Mesendoderm (in vitro differentiated cells): ENCODE measurements around the gene MMADHC.

ENCODE experiments used
- DNase-seq: peaks from one replicate; pipeline ENCODE4 v3.0.0; 2013
- H2AK5ac ChIP-seq: 2 replicates; pipeline ENCODE4 v1.6.1; 2013; ENCODE audit warnings: low read length, inconsistent platforms
- H2BK120ac ChIP-seq: 2 replicates; pipeline ENCODE4 v1.6.1; 2013; ENCODE audit warnings: low read depth, mild to moderate bottlenecking, low read length, moderate library complexity, mixed read lengths
- H2BK15ac ChIP-seq: replicated peaks from 2 replicates; pipeline ENCODE4 v1.6.1; 2013; ENCODE audit warnings: low read depth, mild to moderate bottlenecking, moderate library complexity
- H2BK5ac ChIP-seq: 2 replicates; pipeline ENCODE4 v1.6.1; 2013; ENCODE audit warnings: low read length, inconsistent platforms
- H3K18ac ChIP-seq: 2 replicates; pipeline ENCODE4 v1.6.1; 2013; ENCODE audit warnings: mild to moderate bottlenecking, low read length, mixed read lengths
- H3K23ac ChIP-seq: one replicate; pipeline ENCODE4 v1.6.1; 2013; ENCODE audit warnings: low read length
- H3K27ac ChIP-seq: 2 replicates; pipeline ENCODE4 v1.5.1; 2013; ENCODE audit warnings: low read depth, mild to moderate bottlenecking, inconsistent platforms, low read length, moderate library complexity
- H3K27me3 ChIP-seq: 2 replicates; pipeline ENCODE4 v1.6.1; 2013; ENCODE audit warnings: low read length, control low read depth, mild to moderate bottlenecking, inconsistent platforms; ENCODE audit not compliant: insufficient read depth, poor library complexity
- H3K36me3 ChIP-seq: 2 replicates; pipeline ENCODE4 v1.6.1; 2013; ENCODE audit warnings: low read length, inconsistent platforms; ENCODE audit not compliant: control insufficient read depth, insufficient read depth
- H3K4ac ChIP-seq: one replicate; pipeline ENCODE4 v1.6.1; 2013; ENCODE audit warnings: low read depth, mild to moderate bottlenecking, low read length, moderate library complexity
- H3K4me1 ChIP-seq: 2 replicates; pipeline ENCODE4 v1.6.1; 2013; ENCODE audit warnings: low read depth, low read length, inconsistent platforms; ENCODE audit not compliant: control insufficient read depth
- H3K4me2 ChIP-seq: 2 replicates; pipeline ENCODE4 v1.6.1; 2013; ENCODE audit warnings: low read length
- H3K4me3 ChIP-seq: 2 replicates; pipeline ENCODE4 v1.5.1; 2013; ENCODE audit warnings: mild to moderate bottlenecking, low read length
- H3K56ac ChIP-seq: one replicate; pipeline ENCODE4 v1.6.1; 2013; ENCODE audit warnings: low read length
- H3K79me1 ChIP-seq: 2 replicates; pipeline ENCODE4 v1.6.1; 2013; ENCODE audit warnings: low read length, inconsistent platforms
- H3K79me2 ChIP-seq: 2 replicates; pipeline ENCODE4 v1.6.1; 2013; ENCODE audit warnings: mild to moderate bottlenecking, low read length; ENCODE audit not compliant: control insufficient read depth, insufficient read depth
- H3K9ac ChIP-seq: 2 replicates; pipeline ENCODE4 v1.6.1; 2013; ENCODE audit warnings: low read length, inconsistent platforms
- H4K5ac ChIP-seq: one replicate; pipeline ENCODE4 v1.6.1; 2013; ENCODE audit warnings: low read length
- H4K8ac ChIP-seq: one replicate; pipeline ENCODE4 v1.6.1; 2013; ENCODE audit warnings: low read depth, mild to moderate bottlenecking, control low read depth, low read length, moderate library complexity
- WGBS: extraction: QIAGEN DNeasy Blood & Tissue Kit; methylation state at CpG from one replicate; pipeline ENCODE4 v1.1.7; 2013; ENCODE audit warnings: low lambda C conversion rate, missing lambda C conversion rate; ENCODE audit not compliant: insufficient coverage; ENCODE audit errors: extremely low coverage; 5-methylcytosine and 5-hydroxymethylcytosine counted together

MMADHC gene

GRCh38 chr2:149612122-149612521 lies 24.5 kb upstream of the MMADHC start:
- no peak overlapping the region for H2BK15ac ChIP-seq
- H3K4me1 ChIP-seq, result no peaks in the 10 kb centered on the region
- H4K8ac ChIP-seq, result no peak overlapping the region
- H4K5ac ChIP-seq, result no peak overlapping the region
- no peaks in the 10 kb centered on the region for H3K79me1 ChIP-seq
- no peak overlapping the region for H3K23ac ChIP-seq
- no peaks in the 10 kb centered on the region for H3K79me2 ChIP-seq
- no peak overlapping the region for H3K4me3 ChIP-seq
- no peaks in the 10 kb centered on the region for H3K36me3 ChIP-seq
- DNase-seq, result no peak
- H3K4me2 ChIP-seq, result no peak overlapping the region
- no peak overlapping the region for H3K4ac ChIP-seq
- H3K27ac ChIP-seq, result no peak overlapping the region
- no peak overlapping the region for H3K56ac ChIP-seq
- H2BK5ac ChIP-seq, result no peak overlapping the region
- no peak overlapping the region for H2BK120ac ChIP-seq
- no peak overlapping the region for H2AK5ac ChIP-seq
- WGBS, result no CpG with 5 or more reads among the region's 1 CpG
- H3K9ac ChIP-seq, result no peak overlapping the region
- no peak overlapping the region for H3K18ac ChIP-seq
- H3K27me3 ChIP-seq, result no peaks in the 10 kb centered on the region

GRCh38 chr2:149611100-149611820 lies 23.7 kb upstream of the MMADHC start:
- Histone ChIP-seq H3K27me3 (no peaks in the 10 kb centered on the region), H3K9ac (no peak overlapping the region), H3K23ac (no peak overlapping the region), H3K79me2 (no peaks in the 10 kb centered on the region), H4K5ac (no peak overlapping the region), H2BK15ac (no peak overlapping the region), H3K56ac (no peak overlapping the region), H3K27ac (no peak overlapping the region), H3K18ac (no peak overlapping the region), H4K8ac (no peak overlapping the region), H2BK120ac (no peak overlapping the region), H2AK5ac (no peak overlapping the region), H3K4ac (no peak overlapping the region), H3K4me3 (no peak overlapping the region), H3K79me1 (no peaks in the 10 kb centered on the region), H3K4me1 (no peaks in the 10 kb centered on the region), H3K36me3 (no peaks in the 10 kb centered on the region), H3K4me2 (no peak overlapping the region), H2BK5ac (no peak overlapping the region)
- peak; percentile 64 for DNase-seq
- WGBS, result no CpG with 5 or more reads among the region's 7 CpGs

GRCh38 chr2:149606251-149606811 lies 18.8 kb upstream of the MMADHC start:
- H3K36me3 ChIP-seq, result no peaks in the 10 kb centered on the region
- H3K79me1 ChIP-seq, result no peaks in the 10 kb centered on the region
- DNase-seq, result no peak
- no peak overlapping the region for H3K56ac ChIP-seq
- no peak overlapping the region for H3K18ac ChIP-seq
- H3K4me3 ChIP-seq, result no peak overlapping the region
- H4K5ac ChIP-seq, result no peak overlapping the region
- H3K23ac ChIP-seq, result no peak overlapping the region
- no peak overlapping the region for H2BK5ac ChIP-seq
- H3K27ac ChIP-seq, result no peak overlapping the region
- no peaks in the 10 kb centered on the region for H3K79me2 ChIP-seq
- no peak overlapping the region for H3K4ac ChIP-seq
- no peak overlapping the region for H2BK15ac ChIP-seq
- no peaks in the 10 kb centered on the region for H3K27me3 ChIP-seq
- no peaks in the 10 kb centered on the region for H3K4me1 ChIP-seq
- H2BK120ac ChIP-seq, result no peak overlapping the region
- H3K4me2 ChIP-seq, result no peak overlapping the region
- H2AK5ac ChIP-seq, result no peak overlapping the region
- H4K8ac ChIP-seq, result no peak overlapping the region
- no peak overlapping the region for H3K9ac ChIP-seq

DNA sequence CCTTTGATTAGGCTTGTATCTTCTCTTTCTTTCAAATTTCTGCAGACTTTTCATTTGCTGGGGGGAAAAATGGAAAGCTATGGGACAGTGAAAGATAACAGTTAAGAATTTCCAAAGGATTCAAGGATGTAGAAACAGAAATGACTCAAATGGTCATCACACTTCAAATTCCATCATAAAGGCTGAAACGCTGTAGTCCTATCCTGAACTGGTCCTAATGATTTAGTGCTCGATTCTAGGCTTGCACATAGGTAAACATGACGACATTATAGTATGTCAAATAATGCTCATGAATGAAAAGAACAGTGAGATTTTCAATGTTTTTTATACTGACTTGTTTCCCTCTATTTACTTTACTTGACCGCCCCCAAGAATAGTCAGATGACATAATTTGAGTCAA lies 15.7 kb upstream of the MMADHC start:
- no peaks in the 10 kb centered on the region for H3K4me1 ChIP-seq
- no peak overlapping the region for H3K4me2 ChIP-seq
- H2BK120ac ChIP-seq, result no peak overlapping the region
- no peak overlapping the region for H2AK5ac ChIP-seq
- H4K5ac ChIP-seq, result no peak overlapping the region
- H3K9ac ChIP-seq, result no peak overlapping the region
- no peak overlapping the region for H2BK5ac ChIP-seq
- no peak overlapping the region for H2BK15ac ChIP-seq
- no peak overlapping the region for H4K8ac ChIP-seq
- no peak overlapping the region for H3K27ac ChIP-seq
- no peaks in the 10 kb centered on the region for H3K79me1 ChIP-seq
- no peak overlapping the region for H3K4me3 ChIP-seq
- H3K36me3 ChIP-seq, result no peaks in the 10 kb centered on the region
- H3K23ac ChIP-seq, result no peak overlapping the region
- no peak overlapping the region for H3K56ac ChIP-seq
- H3K79me2 ChIP-seq, result no peaks in the 10 kb centered on the region
- H3K27me3 ChIP-seq, result no peaks in the 10 kb centered on the region
- WGBS, result no CpG with 5 or more reads among the region's 4 CpGs
- H3K4ac ChIP-seq, result no peak overlapping the region
- no peak overlapping the region for H3K18ac ChIP-seq
- DNase-seq, result no peak

DNA sequence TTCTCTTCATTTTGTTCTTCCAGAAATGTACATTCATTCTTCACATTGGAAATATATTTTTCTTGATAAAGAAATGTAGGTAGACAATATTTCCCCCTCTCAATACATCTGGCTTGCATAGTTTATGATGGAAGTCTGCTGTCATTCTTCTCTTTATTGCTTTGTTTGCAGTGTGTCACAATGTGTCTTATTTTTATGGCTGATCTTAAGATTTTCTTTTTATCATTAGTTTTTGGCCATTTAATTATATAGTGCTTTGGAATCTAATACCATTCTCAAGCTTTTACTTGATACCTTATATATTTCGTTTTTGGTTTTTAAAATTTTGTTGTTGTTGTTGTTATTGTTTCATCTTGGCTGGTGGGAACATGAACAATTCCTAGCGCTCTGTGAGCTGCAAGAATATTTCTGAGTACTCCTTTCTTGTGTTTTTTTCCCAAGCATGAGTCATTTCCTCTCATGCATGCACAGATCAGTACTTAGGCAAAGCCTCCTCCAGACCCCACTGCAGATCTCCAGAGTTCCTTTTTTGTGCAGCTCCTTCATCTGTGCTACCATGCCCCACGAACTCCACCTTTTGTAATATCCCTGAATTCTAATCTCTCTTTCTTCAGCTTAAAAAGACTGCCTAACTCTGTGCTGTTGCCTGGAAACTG lies 13.7 kb upstream of the MMADHC start:
- Histone ChIP-seq H3K4ac (no peak overlapping the region), H3K27me3 (no peaks in the 10 kb centered on the region), H3K18ac (no peak overlapping the region), H2BK120ac (no peak overlapping the region), H2BK15ac (no peak overlapping the region), H2BK5ac (no peak overlapping the region), H3K79me1 (no peaks in the 10 kb centered on the region), H3K4me3 (no peak overlapping the region), H4K5ac (no peak overlapping the region), H3K27ac (no peak overlapping the region), H3K79me2 (no peaks in the 10 kb centered on the region), H3K9ac (no peak overlapping the region), H2AK5ac (no peak overlapping the region), H3K4me1 (no peaks in the 10 kb centered on the region), H3K23ac (no peak overlapping the region), H3K36me3 (no peaks in the 10 kb centered on the region), H4K8ac (no peak overlapping the region), H3K56ac (no peak overlapping the region), H3K4me2 (no peak overlapping the region)
- DNase-seq, result no peak
- WGBS, result no CpG with 5 or more reads among the region's 3 CpGs
